ENCODE measurements around the gene NEU4.

NEU4 gene

DNA sequence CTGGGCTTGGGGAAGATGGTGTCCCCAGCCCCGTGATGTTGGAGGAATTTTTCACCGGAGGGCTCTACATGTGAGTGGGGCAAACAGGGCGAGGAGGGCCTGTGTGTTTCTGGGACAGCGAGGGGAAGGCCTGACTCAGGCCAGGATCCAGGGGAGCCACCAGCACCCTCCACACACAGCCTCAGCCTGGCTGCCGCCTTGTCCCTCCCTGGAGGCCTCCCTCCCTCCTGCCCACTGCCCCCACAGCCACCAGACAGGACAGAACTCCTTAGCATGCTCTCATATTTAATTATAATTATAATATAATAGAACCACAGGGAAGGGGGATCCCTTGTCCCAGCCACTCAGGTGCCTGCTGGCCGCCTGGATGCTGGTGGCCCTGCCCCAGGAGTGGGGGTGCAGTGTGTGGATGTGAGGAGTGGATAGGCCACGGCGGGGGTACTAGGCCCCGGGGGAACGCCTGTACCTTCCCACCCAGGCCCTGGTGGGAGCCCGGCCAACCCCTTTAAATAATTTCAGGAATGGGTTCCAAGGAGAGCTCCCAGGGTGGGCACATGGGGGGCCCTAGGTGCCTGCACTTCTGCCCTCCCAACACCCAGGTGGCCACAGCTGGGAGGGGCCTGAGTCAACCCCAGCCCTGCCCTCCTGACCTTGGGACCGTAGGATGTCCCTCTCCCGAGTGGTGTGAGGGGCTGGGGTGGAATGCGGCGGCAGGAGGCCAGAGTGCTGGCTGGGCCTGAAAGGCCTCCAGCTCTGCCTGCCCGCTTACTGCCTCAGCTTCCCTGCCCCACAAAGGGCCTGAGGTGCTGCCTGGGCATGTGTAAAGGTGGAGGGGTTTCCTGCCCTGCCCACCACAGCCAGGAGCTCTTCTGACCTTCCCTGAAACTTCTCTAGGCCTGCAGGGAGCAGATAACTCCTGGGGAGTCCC is 40.9 kb downstream of the NEU4 start:
- DNase-seq (ENCODE audit: low read depth), result no peak
- no peak overlapping the region for H3K4me3 ChIP-seq (ENCODE audit: low read length)
- TF ChIP-seq, protein P1, sequence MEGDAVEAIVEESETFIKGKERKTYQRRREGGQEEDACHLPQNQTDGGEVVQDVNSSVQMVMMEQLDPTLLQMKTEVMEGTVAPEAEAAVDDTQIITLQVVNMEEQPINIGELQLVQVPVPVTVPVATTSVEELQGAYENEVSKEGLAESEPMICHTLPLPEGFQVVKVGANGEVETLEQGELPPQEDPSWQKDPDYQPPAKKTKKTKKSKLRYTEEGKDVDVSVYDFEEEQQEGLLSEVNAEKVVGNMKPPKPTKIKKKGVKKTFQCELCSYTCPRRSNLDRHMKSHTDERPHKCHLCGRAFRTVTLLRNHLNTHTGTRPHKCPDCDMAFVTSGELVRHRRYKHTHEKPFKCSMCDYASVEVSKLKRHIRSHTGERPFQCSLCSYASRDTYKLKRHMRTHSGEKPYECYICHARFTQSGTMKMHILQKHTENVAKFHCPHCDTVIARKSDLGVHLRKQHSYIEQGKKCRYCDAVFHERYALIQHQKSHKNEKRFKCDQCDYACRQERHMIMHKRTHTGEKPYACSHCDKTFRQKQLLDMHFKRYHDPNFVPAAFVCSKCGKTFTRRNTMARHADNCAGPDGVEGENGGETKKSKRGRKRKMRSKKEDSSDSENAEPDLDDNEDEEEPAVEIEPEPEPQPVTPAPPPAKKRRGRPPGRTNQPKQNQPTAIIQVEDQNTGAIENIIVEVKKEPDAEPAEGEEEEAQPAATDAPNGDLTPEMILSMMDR (conservative IDR thresholded peaks at IDR 0.05; ENCODE audit: low read length), result no peak

DNA sequence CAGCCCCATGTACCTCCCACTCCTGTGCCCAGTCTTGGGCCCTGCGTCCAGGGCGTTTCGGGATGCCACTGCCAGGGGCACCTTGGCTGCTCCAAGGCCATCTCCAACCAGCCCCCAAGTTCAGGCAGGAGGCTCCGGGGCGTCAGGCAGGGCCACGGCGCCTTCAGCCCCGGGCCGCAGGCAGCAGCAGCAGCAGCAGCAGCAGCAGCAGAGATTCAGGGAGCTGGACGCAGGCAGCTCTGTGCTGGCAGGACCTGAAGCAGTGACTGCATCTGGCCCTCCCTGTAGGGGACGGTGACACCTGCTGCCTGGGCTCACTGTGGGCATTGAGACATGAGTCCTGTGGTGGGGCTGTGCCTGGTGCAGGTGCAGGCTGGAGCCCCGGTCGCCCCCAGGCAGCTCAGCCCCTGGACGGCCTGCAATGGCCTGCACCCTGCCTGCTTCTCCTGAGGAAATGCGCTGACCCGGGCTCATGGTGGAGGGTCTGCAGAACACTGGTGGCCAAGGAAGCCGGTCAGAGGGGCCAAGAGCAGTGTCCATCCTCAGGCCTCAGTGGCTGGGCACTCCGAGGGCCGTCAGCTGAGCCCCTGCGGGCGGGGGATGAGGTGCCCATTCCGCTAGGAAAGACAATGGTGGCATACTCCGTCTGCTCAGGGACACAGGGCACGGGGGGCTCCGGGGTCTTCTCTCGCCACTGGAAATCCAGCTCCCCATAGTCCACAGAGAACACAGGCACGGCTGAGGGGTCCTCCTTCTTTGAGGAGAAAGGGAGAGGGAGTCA is 41.7 kb downstream of the NEU4 start:
- no peak overlapping the region for H3K4me3 ChIP-seq (ENCODE audit: low read length)
- TF ChIP-seq, protein P1 (conservative IDR thresholded peaks at IDR 0.05; ENCODE audit: low read length), result no peak
- DNase-seq (ENCODE audit: low read depth), result no peak

DNA sequence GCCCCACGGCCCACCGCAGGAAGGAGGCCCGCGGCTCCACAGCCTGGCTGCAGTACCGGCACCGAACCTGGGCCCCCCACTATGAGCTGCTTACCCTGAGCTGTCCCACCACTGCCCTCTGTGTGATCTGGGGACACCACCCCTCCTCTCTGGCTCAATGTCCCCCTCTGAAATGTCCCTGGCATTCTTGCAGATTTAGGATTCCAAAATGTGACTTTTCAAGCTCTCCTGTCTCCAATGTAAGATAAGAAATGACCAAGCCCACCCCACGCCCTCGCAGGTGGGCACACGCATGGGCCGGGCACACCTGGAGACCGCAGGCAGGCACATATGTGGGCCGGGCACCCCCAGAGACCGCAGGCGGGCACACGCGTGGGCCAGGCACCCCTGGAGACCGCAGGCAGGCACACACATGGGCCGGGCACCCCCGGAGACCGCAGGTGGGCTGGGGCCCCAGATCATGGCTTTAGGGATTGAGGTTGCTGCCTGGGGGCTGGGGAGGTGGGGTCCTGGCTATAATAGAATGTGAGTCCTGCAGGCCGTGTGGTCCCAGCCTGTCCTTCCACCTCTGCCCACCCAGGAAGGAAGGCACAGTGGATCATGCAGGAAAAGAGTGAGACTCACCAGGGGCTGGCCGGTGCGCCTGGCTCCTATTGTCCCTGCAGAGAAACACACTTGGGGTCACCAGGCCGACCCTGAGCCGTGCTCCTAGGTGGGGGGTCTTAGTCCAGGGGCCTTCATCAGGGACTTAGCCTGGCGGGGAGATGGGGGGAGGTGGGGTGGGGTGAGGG is 42.5 kb downstream of the NEU4 start:
- no peak for DNase-seq (ENCODE audit: low read depth)
- no peak overlapping the region for H3K4me3 ChIP-seq (ENCODE audit: low read length)
- TF ChIP-seq, protein P1 (conservative IDR thresholded peaks at IDR 0.05; ENCODE audit: low read length), result no peak

DNA sequence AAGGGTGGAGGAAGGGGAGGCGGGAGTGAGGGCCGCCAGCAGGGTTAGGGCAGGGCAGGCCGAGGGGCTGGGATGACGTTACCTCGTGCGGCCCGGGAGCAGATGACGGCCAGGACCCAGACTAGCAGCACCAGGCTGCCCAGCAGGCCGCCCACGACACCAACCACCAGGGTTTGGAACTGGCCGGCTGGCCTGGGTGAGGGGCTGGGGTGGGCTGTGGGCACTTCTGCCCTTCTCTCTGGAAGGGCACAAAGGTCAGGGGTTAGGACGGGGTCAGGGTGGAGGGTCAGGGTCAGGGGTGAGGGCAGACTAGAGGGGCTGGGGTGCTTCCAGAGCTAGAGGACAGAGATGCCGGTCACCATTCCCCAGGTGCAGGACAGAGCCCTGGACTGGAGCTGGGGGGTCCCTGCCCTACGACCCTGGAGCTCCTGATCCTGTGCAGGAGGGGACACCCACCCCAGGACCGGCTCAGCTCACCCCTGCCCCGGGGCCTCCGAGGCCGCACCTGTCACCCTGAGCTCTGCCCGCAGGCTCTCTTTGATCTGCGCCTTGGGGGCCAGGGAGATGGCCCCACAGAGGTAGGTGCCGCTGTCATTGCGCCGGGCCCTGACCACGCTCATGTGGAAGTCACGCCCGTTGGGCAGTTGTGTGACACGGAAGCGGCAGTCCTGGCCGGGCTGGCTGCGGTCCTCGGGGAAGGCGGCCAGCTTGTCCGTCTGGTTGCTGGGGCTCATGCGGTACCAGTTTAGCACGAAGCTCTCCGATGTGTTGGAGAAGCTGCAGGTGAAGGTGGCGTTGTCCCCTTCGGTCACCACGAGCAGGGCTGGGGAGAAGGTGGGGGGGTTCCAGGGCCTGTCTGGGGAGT is 43.4 kb downstream of the NEU4 start:
- no peak for DNase-seq (ENCODE audit: low read depth)
- TF ChIP-seq, protein P1 (conservative IDR thresholded peaks at IDR 0.05; ENCODE audit: low read length), result no peak

DNA sequence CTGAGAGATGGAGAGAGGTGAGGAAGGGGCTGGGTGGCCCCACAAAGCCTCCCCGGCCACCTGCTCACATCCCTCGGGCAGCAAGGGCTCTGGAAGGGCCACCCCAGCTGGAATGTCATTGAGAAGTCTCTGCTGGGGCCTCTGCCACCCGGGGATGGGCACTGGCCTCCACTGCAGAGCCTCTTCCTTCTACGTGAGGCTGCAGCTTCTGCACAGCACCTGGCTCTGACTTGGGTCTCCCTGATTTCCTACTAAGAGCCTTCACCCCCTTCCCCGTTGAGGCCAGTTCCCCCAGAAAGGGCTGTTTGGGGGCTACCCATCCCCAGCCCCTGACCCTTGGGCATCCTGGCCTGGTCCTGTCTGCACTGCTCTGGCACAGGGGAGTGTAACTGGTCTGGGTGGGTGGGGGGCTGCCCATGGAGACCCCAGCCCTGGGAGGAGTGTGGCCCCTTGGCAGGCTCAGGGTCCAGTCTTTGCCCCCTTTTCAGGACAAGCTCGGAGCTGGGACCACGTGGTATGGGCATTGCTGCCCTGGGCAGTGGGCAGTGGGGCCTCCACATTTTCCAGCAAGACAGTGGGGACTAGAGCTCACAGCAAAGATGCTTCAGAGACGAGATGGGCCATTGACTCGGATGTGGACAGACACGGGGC is 44.1 kb downstream of the NEU4 start:
- H3K4me3 ChIP-seq (ENCODE audit: low read length), result no peak overlapping the region
- no peak for DNase-seq (ENCODE audit: low read depth)
- TF ChIP-seq, protein P1 (conservative IDR thresholded peaks at IDR 0.05; ENCODE audit: low read length), result no peak

More for the DNA sequence above, 43.4 kb downstream of the NEU4 start:
- no peak overlapping the region for H3K4me3 ChIP-seq (ENCODE audit: low read length)
